GM21360 (cell line): ENCODE data around the gene PITPNC1.
"Not testable (repeated sequence)": the region's sequence is repeated elsewhere in the genome, so short reads cannot be mapped to it uniquely, and the experiment has no call there.

Source experiments
- ATAC-seq: cut with Tn5 transposase; IDR thresholded peaks from one replicate; pipeline ENCODE4 v1.9.1; 2021; ENCODE audit warnings: mild to moderate bottlenecking, moderate library complexity; ENCODE audit not compliant: unreplicated experiment

The PITPNC1 gene

DNA sequence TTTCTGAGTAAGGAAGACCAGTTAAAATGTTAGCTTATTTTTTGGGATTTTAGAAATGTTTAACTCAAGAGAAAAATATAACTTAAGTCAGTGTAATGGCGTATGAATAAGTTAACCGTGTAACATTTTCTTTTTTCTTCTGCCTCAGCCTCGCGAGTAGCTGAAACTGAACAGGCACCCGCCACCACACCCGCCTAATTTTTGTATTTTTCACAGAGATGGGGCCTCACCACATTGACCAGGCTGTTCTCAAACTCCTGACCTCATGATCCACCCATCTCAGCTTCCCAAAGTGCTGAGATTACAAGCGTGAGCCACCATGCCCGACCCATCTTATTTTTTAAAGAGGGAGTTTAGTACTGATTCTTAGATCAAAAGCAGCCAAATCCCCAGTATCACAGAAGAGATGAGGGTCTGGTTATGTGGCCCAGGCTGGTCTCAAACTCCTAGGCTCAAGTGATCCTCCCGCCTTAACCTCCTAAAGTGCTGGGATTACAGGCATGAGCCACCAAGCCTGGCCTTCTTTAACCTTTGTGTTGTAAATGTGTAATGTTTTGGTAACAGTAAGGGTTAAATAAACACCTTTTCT, 16.8 kb downstream of the PITPNC1 start:
- no peak for ATAC-seq

GRCh38 chr17:67399676-67400075, 22.6 kb downstream of the PITPNC1 start:
- ATAC-seq: no peak

GRCh38 chr17:67400193-67400592, 23.1 kb downstream of the PITPNC1 start:
- no peak for ATAC-seq

DNA sequence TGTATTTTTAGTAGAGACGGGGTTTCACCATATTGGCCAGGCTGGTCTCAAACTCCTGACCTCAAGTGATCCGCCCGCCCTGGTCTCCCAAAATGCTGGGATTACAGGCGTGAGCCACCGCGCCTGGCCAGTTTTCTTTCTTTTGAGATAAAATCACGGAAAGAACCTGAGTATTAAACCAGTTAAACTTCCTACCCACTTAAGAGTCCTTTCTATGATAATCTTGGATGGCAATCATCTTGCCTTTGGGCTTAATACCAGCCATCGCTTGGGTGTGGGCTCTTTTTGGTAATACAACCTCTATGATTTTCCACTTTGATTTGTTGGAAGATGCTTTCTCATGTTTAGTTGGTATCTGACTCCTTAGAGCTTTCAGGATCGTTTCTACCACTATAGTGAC, 24.0 kb downstream of the PITPNC1 start:
- ATAC-seq: no peak

DNA sequence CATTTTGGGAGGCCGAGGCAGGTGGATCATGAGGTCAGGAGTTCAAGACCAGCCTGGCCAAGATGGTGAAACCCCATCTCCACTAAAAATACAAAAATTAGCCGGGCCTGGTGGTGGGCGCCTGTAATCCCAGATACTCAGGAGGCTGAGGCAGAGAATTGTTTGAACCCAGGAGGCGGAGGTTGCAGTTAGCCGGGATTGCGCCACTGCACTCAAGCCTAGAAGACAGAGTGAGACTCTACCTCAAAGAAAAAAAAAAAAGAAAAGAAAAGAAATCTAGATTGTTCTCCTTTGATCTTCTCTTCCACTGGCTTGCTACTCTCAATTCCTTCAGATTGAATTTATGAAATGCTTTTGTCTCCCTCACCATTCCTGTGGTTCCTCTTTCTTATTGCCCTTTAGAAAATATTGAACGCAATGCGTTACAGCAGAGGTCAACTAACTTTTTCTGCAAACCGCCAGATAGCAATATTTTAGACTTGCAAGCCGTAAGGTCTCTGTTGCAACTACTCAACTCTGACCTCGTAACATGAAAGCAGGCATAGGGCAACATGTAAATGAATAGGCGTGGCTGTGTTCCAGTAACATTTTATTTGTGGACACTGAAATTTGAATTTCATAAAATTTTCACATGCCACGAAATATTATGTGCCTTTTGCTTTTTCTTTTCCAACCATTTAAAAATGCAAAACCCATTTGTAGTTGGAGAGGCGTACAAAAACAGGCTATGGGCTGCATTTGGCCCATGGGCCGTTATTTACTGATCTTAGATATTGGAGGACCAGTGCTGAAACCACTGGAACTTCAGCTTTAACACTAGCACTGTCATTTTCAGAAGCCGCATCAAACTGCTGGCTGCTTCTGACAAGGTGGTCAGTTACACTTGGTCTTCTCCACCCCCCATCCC, 24.8 kb downstream of the PITPNC1 start:
- ATAC-seq: no peak

DNA sequence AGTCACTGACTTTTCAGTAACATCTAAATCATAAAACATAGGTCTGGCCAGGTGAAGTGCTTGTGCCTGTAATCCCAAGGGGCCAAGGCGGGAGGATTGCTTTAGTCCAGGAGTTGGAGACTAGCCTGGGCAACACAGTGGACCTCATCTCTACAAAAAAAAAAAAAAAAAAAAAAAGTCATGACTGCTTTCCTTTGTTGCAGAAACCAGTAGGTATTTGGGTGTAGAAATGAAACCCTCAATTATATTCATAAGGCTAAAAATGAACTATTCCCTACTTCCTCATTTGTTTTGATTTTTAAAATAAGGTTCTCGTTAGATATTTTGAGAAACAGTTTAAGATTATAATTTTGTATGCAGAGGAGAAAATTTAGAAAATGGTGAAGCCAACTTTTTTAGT, 26.0 kb downstream of the PITPNC1 start:
- ATAC-seq: no peak

DNA sequence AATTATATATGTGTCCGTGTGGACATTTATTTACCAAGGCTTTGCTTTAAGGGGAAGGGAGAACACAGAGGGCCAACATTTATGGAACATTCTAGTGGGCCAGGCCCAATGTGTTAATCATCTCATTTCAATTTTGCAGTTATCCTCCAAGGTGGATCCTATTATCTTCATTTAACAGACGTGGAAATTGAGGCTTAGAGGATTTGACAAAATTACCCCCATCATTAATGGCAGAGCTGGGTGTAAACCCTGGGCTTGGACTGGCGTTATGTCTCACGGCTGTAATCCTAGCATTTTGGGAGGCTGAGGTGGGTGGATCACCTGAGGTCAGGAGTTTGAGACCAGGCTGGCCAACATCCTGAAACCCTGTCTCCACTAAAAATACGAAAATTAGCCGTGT, 26.4 kb downstream of the PITPNC1 start:
- no peak for ATAC-seq

DNA sequence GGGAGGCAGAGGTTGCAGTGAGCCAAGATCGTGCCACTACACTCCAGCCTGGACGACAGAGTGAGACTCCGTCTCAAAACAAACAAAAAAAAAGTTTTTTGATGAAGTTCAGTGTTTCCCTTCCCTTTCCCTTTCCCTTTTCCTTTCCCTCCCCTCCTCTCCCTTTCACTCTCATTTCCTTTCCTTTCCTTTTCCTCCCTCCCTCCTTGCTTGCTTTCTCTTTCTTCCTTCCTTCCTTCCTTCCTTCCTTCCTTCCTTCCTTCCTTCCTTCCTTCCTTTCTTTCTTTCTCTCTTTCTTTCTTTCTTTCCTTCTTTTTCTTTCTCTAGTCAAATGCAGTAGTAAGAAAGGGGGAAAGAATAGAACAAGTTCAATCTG, 31.4 kb downstream of the PITPNC1 start:
- ATAC-seq: not testable (repeated sequence)

DNA sequence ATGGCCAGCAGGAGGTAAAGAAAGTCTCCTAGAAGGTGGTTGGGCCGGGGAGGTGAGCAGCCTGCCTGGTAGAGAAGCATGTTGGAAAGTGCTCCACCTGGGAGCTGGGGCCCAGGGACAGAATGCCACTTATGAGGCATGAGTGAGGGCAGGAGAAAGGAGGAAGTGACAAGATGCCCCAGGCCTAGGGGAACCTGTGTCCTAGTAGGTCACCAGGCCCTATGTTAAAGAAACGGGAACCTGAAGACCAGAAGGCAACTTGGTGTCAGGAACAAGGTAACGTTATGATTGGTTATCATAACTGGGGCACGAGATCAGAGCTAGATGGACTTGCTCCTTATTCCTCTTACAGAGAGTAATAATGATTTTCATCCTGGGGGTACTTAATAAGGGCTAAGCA, 34.3 kb downstream of the PITPNC1 start:
- ATAC-seq: no peak

GRCh38 chr17:67412032-67412431, 35.0 kb downstream of the PITPNC1 start:
- no peak for ATAC-seq

- ATAC-seq: no peak
These were observed 35.9 kb downstream of the PITPNC1 start for GRCh38 chr17:67412941-67413340.

DNA sequence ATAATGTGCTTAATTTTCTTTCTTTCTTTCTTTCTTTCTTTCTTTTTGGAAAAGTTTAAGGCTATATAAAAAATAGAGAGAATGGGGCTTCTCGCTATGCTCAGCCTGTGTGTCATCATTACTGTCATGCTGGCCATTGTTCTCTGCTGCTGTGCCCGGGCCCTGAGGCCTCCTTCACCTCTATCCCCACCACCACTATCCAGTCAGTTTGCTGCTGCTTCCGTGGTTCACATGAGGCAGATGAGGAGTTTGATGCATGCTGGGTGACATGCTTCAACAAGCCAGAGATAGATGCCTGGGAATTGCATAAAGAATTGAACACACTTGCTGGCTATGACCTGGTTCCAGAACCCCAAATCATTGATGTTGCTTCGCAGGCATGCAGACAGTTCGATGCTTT, 36.3 kb downstream of the PITPNC1 start:
- no peak for ATAC-seq

DNA sequence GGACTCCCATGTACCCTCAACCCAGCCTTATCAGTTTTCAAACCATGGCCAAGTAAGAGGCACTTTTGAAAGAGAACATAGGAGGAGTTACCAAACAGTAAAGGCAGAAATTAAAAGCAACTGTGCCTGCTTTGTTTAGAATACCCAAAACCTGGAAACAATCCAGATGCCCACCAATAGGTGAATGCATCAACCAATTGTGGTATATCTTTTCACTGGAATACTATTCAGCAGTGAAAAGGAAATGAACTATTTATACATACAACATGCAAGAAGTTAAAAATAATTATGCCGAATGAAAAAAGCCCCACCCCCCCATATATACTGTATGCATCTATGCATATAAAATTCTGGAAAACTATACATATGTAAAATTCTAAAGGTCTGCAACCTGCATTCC, 37.0 kb downstream of the PITPNC1 start:
- ATAC-seq: no peak

DNA sequence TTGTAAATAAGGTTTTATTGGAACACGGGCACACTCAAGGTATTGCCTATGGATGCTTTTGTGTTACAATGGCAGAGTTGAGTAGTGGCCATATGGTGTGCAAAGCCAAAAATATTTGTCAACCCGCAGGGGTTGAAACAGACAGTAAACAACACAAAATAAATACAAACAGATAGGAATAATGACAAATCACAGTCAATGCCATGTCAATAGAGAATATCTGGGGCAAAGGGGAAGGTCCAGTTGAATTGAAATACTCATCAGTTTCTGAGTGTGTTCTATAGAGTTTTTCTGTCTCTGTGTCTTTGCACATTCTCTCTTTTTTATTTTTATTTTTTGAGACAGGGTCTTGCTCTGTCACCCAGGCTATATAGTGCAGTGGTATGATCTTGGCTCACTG, 37.5 kb downstream of the PITPNC1 start:
- ATAC-seq: no peak

DNA sequence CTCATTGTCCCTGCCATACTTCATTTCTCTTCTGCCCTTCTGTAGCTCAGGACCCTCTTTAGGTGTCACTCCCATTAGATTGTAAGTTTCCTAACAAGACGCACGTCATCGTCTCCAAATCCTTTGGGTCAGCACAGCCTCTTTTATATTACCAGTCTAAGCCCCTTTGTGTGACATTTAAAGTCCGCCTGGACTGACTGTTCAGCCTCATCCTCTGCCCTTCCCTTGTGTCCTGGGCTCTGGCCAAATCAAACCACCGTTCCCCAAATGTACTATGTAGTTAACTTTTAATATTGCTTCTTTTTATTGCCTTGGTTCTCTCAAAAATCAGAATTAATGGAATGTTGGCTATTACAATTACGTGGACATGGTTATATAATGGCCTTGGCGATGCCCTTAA, 38.2 kb downstream of the PITPNC1 start:
- no peak for ATAC-seq

GRCh38 chr17:67417507-67417906, 40.4 kb downstream of the PITPNC1 start:
- ATAC-seq: no peak

DNA sequence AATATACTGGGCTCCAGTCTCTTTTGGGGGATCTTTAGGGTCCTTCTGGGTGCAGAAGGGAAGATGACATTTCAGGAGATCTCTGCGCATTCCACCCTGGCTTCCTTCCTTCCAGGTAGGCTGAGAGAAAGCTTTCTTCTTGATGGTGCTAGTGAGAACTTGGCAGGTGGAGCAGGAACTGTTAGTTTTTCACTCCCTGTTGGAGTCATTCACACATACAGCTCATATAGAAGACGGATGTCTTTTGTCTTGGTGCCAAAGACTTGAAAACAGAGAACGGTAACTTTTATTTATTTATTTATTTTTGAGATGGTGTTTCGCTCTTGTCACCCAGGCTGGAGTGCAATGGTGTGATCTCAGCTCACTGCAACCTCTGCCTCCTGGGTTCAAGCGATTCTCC, 43.9 kb downstream of the PITPNC1 start:
- ATAC-seq: no peak

- no peak for ATAC-seq
These were observed 44.8 kb downstream of the PITPNC1 start for GRCh38 chr17:67421869-67422273.

DNA sequence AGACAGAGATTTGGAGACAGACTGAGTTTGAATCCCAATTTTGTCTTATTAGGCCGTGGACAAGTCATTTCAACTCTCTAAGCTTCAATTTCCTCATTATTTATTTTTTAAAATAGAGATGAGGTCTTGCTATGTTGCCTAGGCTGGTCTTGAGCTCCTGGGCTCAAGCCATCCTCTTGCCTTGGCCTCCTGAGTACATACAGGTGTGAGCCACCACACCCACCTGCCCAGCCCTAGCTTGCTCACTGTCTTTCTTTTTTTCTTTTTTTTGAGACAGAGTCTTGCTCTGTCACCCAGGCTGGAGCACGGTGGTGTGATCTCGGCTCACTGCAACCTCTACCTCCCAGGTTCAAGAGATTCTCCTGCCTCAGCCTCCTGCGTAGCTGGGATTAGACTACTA, 45.2 kb downstream of the PITPNC1 start:
- ATAC-seq: not testable (repeated sequence)

- ATAC-seq: no peak
These were observed 45.8 kb downstream of the PITPNC1 start for GRCh38 chr17:67422897-67423296.

DNA sequence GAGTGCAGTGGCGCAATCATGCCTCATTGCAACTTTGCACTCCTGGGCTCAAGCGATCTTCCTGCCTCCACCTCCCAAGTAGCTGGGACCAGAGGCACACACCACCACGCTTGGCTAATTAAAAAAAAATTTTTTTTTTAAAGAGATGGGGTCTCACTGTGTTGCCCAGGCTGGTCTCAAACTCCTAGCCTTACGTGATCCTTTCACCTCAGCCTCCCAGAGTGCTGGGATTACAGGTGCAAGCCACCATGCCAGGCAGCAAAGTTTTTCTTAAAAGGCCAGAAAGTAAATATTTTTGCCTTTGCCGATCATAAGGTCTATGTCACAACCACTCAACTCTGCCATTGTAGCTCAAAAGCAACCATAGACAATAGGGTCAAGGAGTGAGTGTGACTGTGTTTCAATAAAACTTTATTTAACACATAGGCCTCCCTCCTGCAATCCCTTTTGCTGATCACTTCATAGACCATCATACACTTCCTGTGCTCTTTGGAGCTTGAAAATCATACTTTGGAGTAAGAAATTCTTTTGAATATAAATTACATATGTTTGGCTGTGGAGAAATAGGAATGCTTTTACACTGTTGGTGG, 48.6 kb downstream of the PITPNC1 start:
- no peak for ATAC-seq

DNA sequence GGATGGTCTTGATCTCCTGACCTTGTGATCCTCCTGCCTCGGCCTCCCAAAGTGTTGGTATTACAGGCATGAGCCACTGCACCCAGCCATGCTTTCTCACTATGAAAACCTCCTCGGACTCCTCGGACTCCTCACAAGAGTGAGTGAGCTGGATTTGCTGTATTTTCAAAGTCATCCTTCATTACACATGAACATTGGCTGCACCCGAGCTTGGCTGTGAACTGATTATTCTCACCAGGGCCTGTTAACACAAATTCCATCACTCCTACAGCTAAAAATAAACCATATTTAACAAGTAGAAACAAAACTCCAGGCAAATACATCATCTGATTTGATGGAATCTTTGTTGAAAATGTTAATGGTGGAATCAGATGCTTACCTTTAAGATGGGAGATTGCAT, 50.3 kb downstream of the PITPNC1 start:
- ATAC-seq: no peak
